GM19324 (cell line): ENCODE results near the gene TRIM31.
A peak's percentile ranks its signal among the peaks of the same experiment; 100 is the strongest.

Experiments used
- ATAC-seq: cut with Tn5 transposase; IDR thresholded peaks from one replicate; pipeline ENCODE4 v1.9.1; 2021; ENCODE audit warnings: mild to moderate bottlenecking, moderate library complexity; ENCODE audit not compliant: unreplicated experiment, low FRiP score

Gene TRIM31

GRCh38 chr6:30061858-30062458 lies 50.9 kb downstream of the TRIM31 start:
- ATAC-seq, result no peak

GRCh38 chr6:30061092-30061857 lies 51.6 kb downstream of the TRIM31 start, which contains the start of gene POLR1H:
TSS of gene POLR1H (plus strand) at chr6:30061265. CDS start at chr6:30061525, 260 bp downstream.
- peak; percentile 89 for ATAC-seq

GRCh38 chr6:30060606-30061091 lies 52.2 kb downstream of the TRIM31 start:
- ATAC-seq, result no peak

- no peak for ATAC-seq
Measured at GRCh38 chr6:30055513-30055912, 57.4 kb downstream of the TRIM31 start.

GRCh38 chr6:30053682-30054081 lies 59.2 kb downstream of the TRIM31 start:
- no peak for ATAC-seq
